ENCODE data around the gene RAD51B. TPM values are rescaled to one million over a fixed set of nuclear protein-coding genes. Genes with fewer than 3 reads are reported as not detected.

The RAD51B gene
- total RNA-seq, 1 experiment from 2014 or later: 28.9 TPM

DNA sequence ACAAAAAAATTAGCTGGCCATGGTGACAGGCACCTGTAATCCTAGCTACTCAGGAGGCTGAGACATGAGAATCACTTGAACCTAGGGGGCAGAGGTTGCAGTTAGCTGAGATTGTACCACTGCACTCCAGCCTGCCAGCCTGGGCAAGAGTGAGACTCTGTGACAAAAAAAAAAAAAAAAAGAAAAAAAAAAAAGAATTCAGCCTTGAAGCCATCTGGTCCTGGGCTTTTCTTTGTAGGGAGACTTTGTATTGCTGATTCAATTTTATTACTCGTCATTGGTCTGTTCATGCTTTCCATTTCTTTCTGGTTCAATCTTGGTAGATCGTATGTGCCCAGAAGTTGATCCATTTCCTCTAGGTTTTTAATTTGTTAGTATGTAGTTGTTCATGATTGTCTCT, 243.1 kb downstream of the RAD51B start:
- in situ Hi-C loops (cut with HindIII; ENCODE audit: low pct_unique_long_range_greater_than_20kb, low sequenced_read_pairs): no loop called here

GRCh38 chr14:68065322-68065721, 245.7 kb downstream of the RAD51B start:
- in situ Hi-C loops (cut with HindIII; ENCODE audit: low pct_unique_long_range_greater_than_20kb, low sequenced_read_pairs): no loop called here
- no peak for DNase-seq (ENCODE audit: low read depth, low spot score)

More for the DNA sequence above, 243.1 kb downstream of the RAD51B start:
- no peak for DNase-seq (ENCODE audit: low read depth, low spot score)

- DNase-seq (ENCODE audit: low read depth, low spot score): no peak
- in situ Hi-C loops (cut with HindIII; ENCODE audit: low pct_unique_long_range_greater_than_20kb, low sequenced_read_pairs): no loop called here
Observed at GRCh38 chr14:68074765-68075381, 255.3 kb downstream of the RAD51B start.

DNA sequence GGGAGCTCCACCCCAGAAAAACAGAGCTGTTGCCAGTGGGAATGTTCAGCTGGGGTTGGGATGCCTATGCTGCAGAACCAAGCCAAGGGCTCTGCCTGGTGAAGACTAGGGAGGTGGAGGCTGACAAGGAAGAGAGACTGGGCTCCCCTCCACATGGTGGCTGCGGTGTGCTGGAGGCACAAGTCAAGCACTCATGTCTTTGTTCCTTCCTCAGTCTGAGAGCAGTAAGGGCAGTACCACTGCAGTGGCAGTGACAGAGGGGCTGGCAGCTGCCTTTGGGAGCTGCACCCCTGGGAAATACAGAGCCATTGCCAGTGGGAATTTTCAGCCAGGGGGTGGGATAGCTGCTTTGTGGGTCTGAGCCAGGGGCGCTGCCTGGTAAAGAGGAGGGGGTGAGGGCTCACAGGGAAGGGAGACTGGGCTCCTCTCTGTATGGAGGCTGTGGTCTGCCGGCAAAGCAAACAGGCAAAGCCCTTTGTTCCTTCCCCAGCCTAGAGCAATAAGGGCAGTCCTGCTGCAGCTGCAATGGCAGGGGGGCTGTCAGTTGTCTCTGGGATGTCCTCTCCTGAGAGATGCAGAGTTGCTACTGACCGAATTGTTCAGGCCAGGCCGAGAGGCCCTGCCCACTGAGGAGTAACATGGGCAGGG, 255.9 kb downstream of the RAD51B start:
- in situ Hi-C loops (cut with HindIII; ENCODE audit: low pct_unique_long_range_greater_than_20kb, low sequenced_read_pairs): no loop called here

GRCh38 chr14:68076451-68076850, 256.9 kb downstream of the RAD51B start:
- in situ Hi-C loops (cut with HindIII; ENCODE audit: low pct_unique_long_range_greater_than_20kb, low sequenced_read_pairs): no loop called here
- no peak for DNase-seq (ENCODE audit: low read depth, low spot score)

More for the DNA sequence above, 255.9 kb downstream of the RAD51B start:
- DNase-seq (ENCODE audit: low read depth, low spot score): no peak

DNA sequence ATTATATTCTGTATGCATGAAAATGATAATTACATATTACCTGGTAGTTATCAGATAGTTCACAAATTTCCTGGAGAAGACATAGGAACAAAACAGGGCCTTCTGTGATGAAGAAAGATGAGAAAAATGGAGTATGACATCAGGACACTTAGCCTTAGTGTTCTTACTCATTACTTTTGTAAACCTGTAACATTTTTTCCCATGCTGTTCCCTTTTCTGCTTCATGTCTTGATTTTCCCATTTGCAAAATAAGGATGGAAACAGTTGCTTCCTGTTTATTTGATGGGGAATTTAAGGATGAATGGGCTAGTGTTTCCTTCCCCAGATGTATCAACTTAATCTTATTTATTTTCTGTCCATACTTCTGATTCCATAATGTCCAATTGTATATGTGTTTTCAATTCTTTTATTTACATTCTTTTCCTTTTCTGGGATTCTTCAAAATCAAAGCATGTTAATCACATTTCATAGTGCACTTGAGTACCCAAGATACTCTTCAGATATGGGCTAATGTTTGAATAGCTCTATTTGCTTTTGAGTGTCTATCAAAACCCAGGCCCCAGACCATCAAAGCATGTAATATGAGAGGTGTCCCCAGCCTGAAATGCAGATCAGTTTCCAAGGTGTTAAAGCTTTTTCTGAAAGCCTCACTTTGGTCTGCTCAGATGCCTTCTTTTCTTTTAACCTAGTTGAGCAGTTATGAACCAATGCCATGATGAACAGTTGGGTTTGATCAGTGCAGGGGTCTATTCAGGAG, 260.5 kb downstream of the RAD51B start:
- DNase-seq (ENCODE audit: low read depth, low spot score): no peak
- in situ Hi-C loops (cut with HindIII; ENCODE audit: low pct_unique_long_range_greater_than_20kb, low sequenced_read_pairs): no loop called here

- in situ Hi-C loops (cut with HindIII; ENCODE audit: low pct_unique_long_range_greater_than_20kb, low sequenced_read_pairs): no loop called here
- DNase-seq (ENCODE audit: low read depth, low spot score): no peak
Observed at GRCh38 chr14:68081489-68081888, 261.9 kb downstream of the RAD51B start.

DNA sequence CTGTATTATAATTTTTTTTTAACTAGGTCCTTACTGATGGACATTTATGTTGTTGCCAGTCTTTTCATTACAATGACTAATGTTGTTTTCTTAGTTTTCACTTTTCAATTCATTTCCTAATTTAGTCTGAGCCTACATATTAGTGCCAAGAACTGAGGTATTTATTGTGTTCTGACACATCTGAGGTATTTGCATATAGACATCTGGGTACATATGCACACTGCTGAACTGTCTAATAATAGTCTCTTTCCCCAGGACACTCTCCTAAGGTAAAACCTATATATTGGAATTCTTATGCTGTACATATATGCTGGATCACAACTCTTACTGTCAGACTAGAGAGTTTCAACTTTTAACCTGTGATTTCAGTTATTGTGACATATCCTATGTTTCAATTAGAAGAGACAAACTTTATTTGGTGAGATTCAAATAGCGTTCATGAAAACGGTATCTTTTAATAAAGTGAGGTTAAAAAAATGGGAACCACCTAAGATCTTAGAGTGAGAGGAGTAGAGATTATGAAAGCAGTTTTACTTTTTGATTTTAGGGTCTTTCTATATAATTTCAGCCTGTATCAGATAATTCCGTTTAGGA, 263.2 kb downstream of the RAD51B start:
- in situ Hi-C loops (cut with HindIII; ENCODE audit: low pct_unique_long_range_greater_than_20kb, low sequenced_read_pairs): no loop called here
- no peak for DNase-seq (ENCODE audit: low read depth, low spot score)

DNA sequence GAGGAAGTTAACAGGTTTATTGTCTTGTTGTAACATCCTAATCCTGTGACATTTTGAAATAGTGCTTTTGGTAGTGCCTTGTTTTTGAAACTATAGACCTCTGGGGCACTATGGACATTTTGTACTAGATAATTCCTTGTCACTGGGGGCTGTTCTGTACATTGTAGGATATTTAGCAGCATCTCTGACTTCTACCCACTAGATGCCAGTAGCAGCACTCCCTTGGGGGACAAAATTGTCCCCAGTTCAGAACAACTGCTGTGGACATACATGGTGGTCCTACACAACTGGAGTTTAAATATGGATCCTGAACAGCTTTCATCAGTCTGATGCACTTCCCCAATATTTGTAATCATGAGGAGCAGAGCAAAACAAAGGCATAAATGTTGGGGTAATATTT, 264.7 kb downstream of the RAD51B start:
- DNase-seq (ENCODE audit: low read depth, low spot score): peak; percentile 51
- in situ Hi-C loops (cut with HindIII; ENCODE audit: low pct_unique_long_range_greater_than_20kb, low sequenced_read_pairs): no loop called here

- in situ Hi-C loops (cut with HindIII; ENCODE audit: low pct_unique_long_range_greater_than_20kb, low sequenced_read_pairs): no loop called here
- peak; percentile 23 for DNase-seq (ENCODE audit: low read depth, low spot score)
Observed at GRCh38 chr14:68085742-68086141, 266.2 kb downstream of the RAD51B start.

- in situ Hi-C loops (cut with HindIII; ENCODE audit: low pct_unique_long_range_greater_than_20kb, low sequenced_read_pairs): no loop called here
- peak; percentile 40 for DNase-seq (ENCODE audit: low read depth, low spot score)
Observed at GRCh38 chr14:68088451-68088854, 268.9 kb downstream of the RAD51B start.

- in situ Hi-C loops (cut with HindIII; ENCODE audit: low pct_unique_long_range_greater_than_20kb, low sequenced_read_pairs): no loop called here
- DNase-seq (ENCODE audit: low read depth, low spot score): peak; percentile 88
Observed at GRCh38 chr14:68089146-68089731, 269.7 kb downstream of the RAD51B start.

GRCh38 chr14:68094158-68094557, 274.6 kb downstream of the RAD51B start:
- in situ Hi-C loops (cut with HindIII; ENCODE audit: low pct_unique_long_range_greater_than_20kb, low sequenced_read_pairs): no loop called here
- no peak for DNase-seq (ENCODE audit: low read depth, low spot score)

- in situ Hi-C loops (cut with HindIII; ENCODE audit: low pct_unique_long_range_greater_than_20kb, low sequenced_read_pairs): no loop called here
Observed at GRCh38 chr14:68094752-68095151, 275.2 kb downstream of the RAD51B start.

DNA sequence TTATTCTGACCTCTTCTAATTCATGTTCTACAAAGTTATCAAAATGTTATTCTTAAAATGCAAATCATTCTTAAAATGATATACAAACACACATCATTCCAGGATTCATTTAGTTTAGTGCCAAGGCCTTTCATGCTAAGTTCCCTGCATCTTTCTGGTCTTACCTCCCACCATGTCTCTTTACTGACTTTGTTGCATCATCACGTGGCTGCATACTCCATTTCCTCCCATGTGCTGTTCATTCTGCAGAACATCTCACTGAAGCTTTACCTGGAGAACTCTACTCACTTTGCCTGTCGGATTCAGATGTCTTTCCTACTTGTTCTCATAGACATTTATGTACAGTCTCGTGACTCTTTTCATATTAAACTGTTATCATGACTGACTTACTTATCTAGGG, 278.1 kb downstream of the RAD51B start:
- in situ Hi-C loops (cut with HindIII; ENCODE audit: low pct_unique_long_range_greater_than_20kb, low sequenced_read_pairs): no loop called here

More at GRCh38 chr14:68094752-68095151, 275.2 kb downstream of the RAD51B start:
- no peak for DNase-seq (ENCODE audit: low read depth, low spot score)

GRCh38 chr14:68098834-68099233, 279.3 kb downstream of the RAD51B start:
- no peak for DNase-seq (ENCODE audit: low read depth, low spot score)
- in situ Hi-C loops (cut with HindIII; ENCODE audit: low pct_unique_long_range_greater_than_20kb, low sequenced_read_pairs): no loop called here

More for the DNA sequence above, 278.1 kb downstream of the RAD51B start:
- no peak for DNase-seq (ENCODE audit: low read depth, low spot score)

DNA sequence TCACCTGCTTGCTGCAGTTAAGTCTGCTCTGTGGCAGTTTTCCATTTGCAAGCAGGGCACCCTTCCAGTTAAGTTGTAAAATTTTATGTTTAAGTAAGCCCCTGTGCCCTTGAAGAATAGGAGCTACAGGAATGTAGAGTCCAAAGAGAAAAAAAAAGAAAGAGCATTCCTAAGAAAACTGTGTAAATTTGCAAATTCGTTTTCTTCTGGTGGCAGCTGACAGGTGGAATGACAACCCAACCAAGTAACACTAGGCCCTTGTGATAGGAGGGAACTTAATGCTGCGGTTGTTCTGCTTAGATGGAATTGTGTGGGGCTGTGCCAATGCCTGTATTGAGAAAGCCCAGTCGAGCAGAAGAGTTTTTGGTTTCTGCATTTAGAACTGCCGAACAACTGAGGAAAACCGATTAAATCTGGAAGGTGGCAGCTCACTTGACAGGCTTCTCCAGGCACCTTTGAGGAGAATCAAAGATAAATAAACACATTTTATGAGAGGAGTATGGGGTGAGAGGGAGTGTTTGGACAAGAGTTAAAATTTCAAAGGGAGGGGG, 280.0 kb downstream of the RAD51B start:
- in situ Hi-C loops (cut with HindIII; ENCODE audit: low pct_unique_long_range_greater_than_20kb, low sequenced_read_pairs): no loop called here

More for the DNA sequence above, 280.0 kb downstream of the RAD51B start:
- DNase-seq (ENCODE audit: low read depth, low spot score): no peak

All from SK-MEL-5 (cell line).